OCI-LY7 (cell line): ENCODE results near the gene FBXO44. TPM values are rescaled to one million over a fixed set of nuclear protein-coding genes. Genes with fewer than 3 reads are reported as not detected.

Experiments used
- BruUV-seq: library from RNA; stranded (reverse); fragments of 400-500 nt; replicated peaks from 2 replicates; lab custom pipeline; 2021; lab: Mats Ljungman, UMichigan
- CTCF ChIA-PET: fragments of 300-600 bp; sonication (Branson Sonifier 250); formaldehyde crosslinking; loops from one replicate; lab custom pipeline; 2022; ENCODE audit warnings: antibody characterized with exemption; ENCODE audit not compliant: unreplicated experiment; lab: Charles Lee
- POLR2A ChIA-PET: fragments of 300-600 bp; sonication (Branson Sonifier 250); formaldehyde crosslinking; loops from one replicate; lab custom pipeline; 2022; ENCODE audit warnings: antibody characterized with exemption; lab: Charles Lee
- DNase-seq: peaks from one replicate; pipeline ENCODE4 v3.0.0-alpha.2; 2015; ENCODE audit warnings: low spot score
- H2AFZ ChIP-seq: fragments of 200-600 bp; sonication (generic), shearing (Covaris generic); 2 replicates; pipeline ENCODE4 v1.6.1; 2014; ENCODE audit warnings: mild to moderate bottlenecking, antibody characterized with exemption, low read length, moderate library complexity
- H3K27ac ChIP-seq: fragments of 200-600 bp; sonication (generic); 2 replicates; pipeline ENCODE4 v1.5.1; 2014; ENCODE audit warnings: mixed run types, low read depth, mild to moderate bottlenecking, moderate library complexity, low read length, inconsistent platforms; ENCODE audit not compliant: poor library complexity, severe bottlenecking
- H3K36me3 ChIP-seq: fragments of 200-600 bp; sonication (generic); 2 replicates; pipeline ENCODE4 v1.6.1; 2014; ENCODE audit warnings: mild to moderate bottlenecking, antibody characterized with exemption, low read length, moderate library complexity, mixed read lengths; ENCODE audit not compliant: insufficient read depth
- H3K4me1 ChIP-seq: fragments of 200-600 bp; sonication (generic); 2 replicates; pipeline ENCODE4 v1.5.1; 2014; ENCODE audit warnings: mild to moderate bottlenecking, low read length; ENCODE audit not compliant: insufficient read depth, poor library complexity, severe bottlenecking
- H3K4me2 ChIP-seq: fragments of 200-600 bp; sonication (generic); 2 replicates; pipeline ENCODE4 v1.6.1; 2014; ENCODE audit warnings: mild to moderate bottlenecking, low read length
- H3K4me3 ChIP-seq: fragments of 200-600 bp; sonication (generic); 2 replicates; pipeline ENCODE4 v1.5.1; 2014; ENCODE audit warnings: mild to moderate bottlenecking, low read depth, low read length; ENCODE audit not compliant: poor library complexity, severe bottlenecking
- H3K79me2 ChIP-seq: fragments of 200-600 bp; sonication (generic); 2 replicates; pipeline ENCODE4 v1.6.1; 2016; ENCODE audit warnings: low read depth, mild to moderate bottlenecking, low read length, moderate library complexity, mixed read lengths; ENCODE audit not compliant: insufficient read depth
- H3K9me2 ChIP-seq: fragments of 200-600 bp; sonication (generic); 2 replicates; pipeline ENCODE4 v1.6.1; 2016; ENCODE audit warnings: mild to moderate bottlenecking, low read length, mixed read lengths; ENCODE audit not compliant: insufficient read depth
- H3K9me3 ChIP-seq: fragments of 200-600 bp; sonication (generic); 2 replicates; pipeline ENCODE4 v1.6.1; 2014; ENCODE audit warnings: mild to moderate bottlenecking, mixed run types, low read length, mixed read lengths
- H4K20me1 ChIP-seq: fragments of 200-600 bp; sonication (generic); 2 replicates; pipeline ENCODE4 v1.6.1; 2014; ENCODE audit warnings: mild to moderate bottlenecking, antibody characterized with exemption, low read length, moderate library complexity, mixed read lengths; ENCODE audit not compliant: insufficient read depth
- EZH2phosphoT487 ChIP-seq: fragments of 200-600 bp; sonication (generic); IDR thresholded peaks from 2 replicates; pipeline ENCODE4 v1.6.1; 2018; ENCODE audit warnings: low read depth, borderline replicate concordance, mild to moderate bottlenecking, mixed run types, antibody characterized with exemption, low read length, moderate library complexity, mixed read lengths
- intact Hi-C: fragments of 100-400 bp; cut with micrococcal nuclease; formaldehyde crosslinking; loops from one replicate; pipeline ENCODE4 v1.10.0; 2022; ENCODE audit not compliant: unreplicated experiment
- total RNA-seq, 2 experiments: library from RNA; depleted of rRNA in 1 of 2; stranded (reverse); fragments of >200 nt in 1 of 2; shearing (Covaris generic) in 1 of 2; gene quantifications; 2 replicates each; pipeline ENCODE4 v1.2.3, GENCODE V29; 2014 to 2022
- TF ChIP-seq, protein P1 (sequence below): fragments of 200-600 bp; sonication (generic); conservative IDR thresholded peaks from 2 replicates; pipeline ENCODE4 v1.5.1; 2014; ENCODE audit warnings: mild to moderate bottlenecking, antibody characterized with exemption, low read length, moderate library complexity, mixed read lengths

FBXO44 gene
- total RNA-seq, 2 experiments from 2014 or later = 16.2 to 20.8 TPM

DNA sequence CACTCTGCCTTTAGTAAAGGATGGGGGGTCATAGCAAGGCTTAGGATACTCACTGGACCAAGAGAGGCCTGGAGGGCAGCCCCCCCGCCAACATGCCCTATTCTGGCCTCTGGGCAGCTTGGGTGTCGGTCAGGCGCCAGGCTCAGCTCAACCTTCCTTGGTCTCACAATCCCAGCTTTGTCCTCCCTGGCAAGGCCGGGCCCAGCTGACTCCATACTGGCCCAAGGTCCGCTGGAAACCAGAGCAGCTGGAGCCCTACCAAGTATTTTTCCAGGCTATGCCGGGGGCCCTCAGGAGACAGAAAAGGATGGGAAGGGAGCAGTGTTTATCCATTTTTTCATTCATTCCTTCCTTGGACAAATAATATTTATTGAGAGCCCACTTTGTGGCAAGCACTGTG is 6.6 kb upstream of the FBXO44 start:
- no peaks in the 10 kb centered on the region for H4K20me1 ChIP-seq
- CTCF ChIA-PET = no interaction called here
- H3K4me2 ChIP-seq = no peak overlapping the region
- no peak overlapping the region for H3K4me3 ChIP-seq
- POLR2A ChIA-PET = interaction anchor here (0.5 to 0.6 kb wide), 2 partner anchors 256 to 382 kb away, joined by 3 read pairs; no protein-coding TSS in a partner anchor
- no peaks in the 10 kb centered on the region for H3K36me3 ChIP-seq
- no peak for DNase-seq
- TF ChIP-seq EZH2phosphoT487 = no peak
- TF ChIP-seq, protein P1, sequence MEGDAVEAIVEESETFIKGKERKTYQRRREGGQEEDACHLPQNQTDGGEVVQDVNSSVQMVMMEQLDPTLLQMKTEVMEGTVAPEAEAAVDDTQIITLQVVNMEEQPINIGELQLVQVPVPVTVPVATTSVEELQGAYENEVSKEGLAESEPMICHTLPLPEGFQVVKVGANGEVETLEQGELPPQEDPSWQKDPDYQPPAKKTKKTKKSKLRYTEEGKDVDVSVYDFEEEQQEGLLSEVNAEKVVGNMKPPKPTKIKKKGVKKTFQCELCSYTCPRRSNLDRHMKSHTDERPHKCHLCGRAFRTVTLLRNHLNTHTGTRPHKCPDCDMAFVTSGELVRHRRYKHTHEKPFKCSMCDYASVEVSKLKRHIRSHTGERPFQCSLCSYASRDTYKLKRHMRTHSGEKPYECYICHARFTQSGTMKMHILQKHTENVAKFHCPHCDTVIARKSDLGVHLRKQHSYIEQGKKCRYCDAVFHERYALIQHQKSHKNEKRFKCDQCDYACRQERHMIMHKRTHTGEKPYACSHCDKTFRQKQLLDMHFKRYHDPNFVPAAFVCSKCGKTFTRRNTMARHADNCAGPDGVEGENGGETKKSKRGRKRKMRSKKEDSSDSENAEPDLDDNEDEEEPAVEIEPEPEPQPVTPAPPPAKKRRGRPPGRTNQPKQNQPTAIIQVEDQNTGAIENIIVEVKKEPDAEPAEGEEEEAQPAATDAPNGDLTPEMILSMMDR = no peak
- intact Hi-C loops = loop anchor here (10.0 kb wide), 1 partner anchor 83 kb away; no protein-coding TSS in a partner anchor
- no peak overlapping the region for H3K27ac ChIP-seq
- H3K9me3 ChIP-seq = no peaks in the 10 kb centered on the region
- H3K79me2 ChIP-seq = no peaks in the 10 kb centered on the region
- H2AFZ ChIP-seq = no peak overlapping the region
- H3K9me2 ChIP-seq = no peaks in the 10 kb centered on the region
- H3K4me1 ChIP-seq = peaks cover 20% of the 10 kb centered on the region
- BruUV-seq = no TSS peak

DNA sequence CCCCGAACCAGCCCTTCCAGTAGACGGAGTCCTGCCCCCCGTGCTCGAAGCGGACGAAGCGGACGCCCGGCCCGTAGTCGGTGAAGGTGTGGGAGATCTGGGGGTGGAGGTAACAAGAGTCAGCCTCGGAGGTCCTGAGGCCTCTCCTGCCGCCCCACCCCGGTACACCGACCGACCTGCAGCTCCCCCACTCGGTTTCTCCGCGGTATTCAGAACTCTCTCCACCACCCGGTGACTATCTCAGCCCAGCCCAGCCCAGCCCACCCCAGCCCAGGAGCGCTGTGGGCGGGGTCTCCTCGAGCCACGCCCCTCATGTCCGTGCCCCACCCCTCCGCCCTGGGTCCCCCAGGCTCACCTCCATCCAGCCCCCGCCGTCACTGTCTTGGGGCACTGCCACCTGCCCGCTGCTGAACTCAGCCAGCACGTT is 5.9 kb upstream of the FBXO44 start:
- H4K20me1 ChIP-seq = no peaks in the 10 kb centered on the region
- no TSS peak for BruUV-seq

DNA sequence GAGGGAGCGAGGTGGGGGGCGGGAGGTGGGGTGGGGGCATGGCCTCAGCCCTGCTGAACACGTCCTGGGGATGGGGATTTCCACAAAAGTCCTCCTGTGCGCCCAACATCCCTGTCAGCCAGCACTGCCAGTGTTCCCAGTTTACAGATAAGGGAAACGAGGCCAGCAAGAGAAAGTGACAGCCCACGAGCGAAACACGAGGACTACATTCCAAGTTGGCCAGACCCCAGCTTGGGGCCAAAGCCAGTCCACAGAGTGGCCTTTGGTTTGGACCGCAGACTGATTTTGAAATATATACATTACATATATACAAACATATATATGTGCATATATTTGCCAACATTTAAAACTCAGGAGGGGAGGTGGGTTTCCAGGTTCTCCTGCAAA is 5.4 kb upstream of the FBXO44 start:
- ChIA-PET CTCF (no interaction called here), POLR2A (interaction anchor here (0.6 to 0.7 kb wide), 3 partner anchors 533 to 596 kb away, joined by 3 to 4 read pairs (median 3); no protein-coding TSS in a partner anchor)
- no peaks in the 10 kb centered on the region for H3K9me2 ChIP-seq
- H3K4me2 ChIP-seq = peak overlapping the region; percentile 51
- H3K4me1 ChIP-seq = peaks cover 20% of the 10 kb centered on the region
- TF ChIP-seq EZH2phosphoT487 = no peak
- TF ChIP-seq, protein P1 = no peak
- BruUV-seq = no TSS peak
- H3K9me3 ChIP-seq = no peaks in the 10 kb centered on the region
- no peak overlapping the region for H2AFZ ChIP-seq
- H3K36me3 ChIP-seq = no peaks in the 10 kb centered on the region
- intact Hi-C loops = loop anchor here (10.0 kb wide), 1 partner anchor 84 kb away; no protein-coding TSS in a partner anchor
- no peaks in the 10 kb centered on the region for H3K79me2 ChIP-seq
- H3K4me3 ChIP-seq = no peak overlapping the region
- no peak for DNase-seq
- H4K20me1 ChIP-seq = no peaks in the 10 kb centered on the region
- H3K27ac ChIP-seq = no peak overlapping the region

More for the DNA sequence above, 5.9 kb upstream of the FBXO44 start:
- Histone ChIP-seq H3K79me2 (no peaks in the 10 kb centered on the region), H3K4me1 (peaks cover 20% of the 10 kb centered on the region), H3K4me3 (no peak overlapping the region), H2AFZ (no peak overlapping the region), H3K4me2 (peak overlapping the region; percentile 51; the same call in 1 of the 2 replicates), H3K36me3 (no peaks in the 10 kb centered on the region), H3K9me2 (no peaks in the 10 kb centered on the region), H3K27ac (no peak overlapping the region), H3K9me3 (no peaks in the 10 kb centered on the region)
- intact Hi-C loops = loop anchor here (10.0 kb wide), 1 partner anchor 84 kb away; no protein-coding TSS in a partner anchor
- ChIA-PET POLR2A (interaction anchor here (0.6 to 0.7 kb wide), 4 partner anchors 255 to 595 kb away, joined by 3 to 4 read pairs (median 3); no protein-coding TSS in a partner anchor), CTCF (no interaction called here)
- TF ChIP-seq, protein P1 = no peak
- peak; percentile 35 for DNase-seq
